HG02571 (cell line): ENCODE data around the gene DPT.

Source experiments
- ATAC-seq: cut with Tn5 transposase; IDR thresholded peaks from one replicate; pipeline ENCODE4 v1.9.1; 2021; ENCODE audit warnings: mild to moderate bottlenecking, moderate library complexity; ENCODE audit not compliant: unreplicated experiment

DPT gene

GRCh38 chr1:168736520-168736919, 7.5 kb upstream of the DPT start:
- no peak for ATAC-seq

- no peak for ATAC-seq
Observed at GRCh38 chr1:168735974-168736373, 7.0 kb upstream of the DPT start.

- no peak for ATAC-seq
Observed at GRCh38 chr1:168734946-168735345, 5.9 kb upstream of the DPT start.

DNA sequence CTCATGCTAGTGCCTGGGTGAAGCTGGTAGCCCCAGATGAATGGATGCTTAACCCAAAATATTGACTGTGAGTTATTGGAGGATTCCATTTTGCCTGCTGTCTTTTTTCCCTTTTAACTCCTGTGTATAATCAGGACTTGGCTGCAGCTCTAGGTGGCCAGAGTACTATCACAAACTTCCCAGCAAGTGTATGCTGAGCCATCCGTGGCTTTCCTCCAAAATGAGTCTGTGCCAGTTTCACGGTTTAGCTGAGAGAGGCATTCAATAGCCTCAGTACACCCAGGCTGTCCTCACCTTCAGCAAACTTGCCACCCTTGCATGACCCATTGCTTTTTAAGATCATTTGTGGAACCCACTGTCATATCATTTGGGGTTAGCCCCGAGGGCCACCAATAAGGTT, 5.3 kb upstream of the DPT start:
- no peak for ATAC-seq

GRCh38 chr1:168733241-168733640, 4.2 kb upstream of the DPT start:
- no peak for ATAC-seq

DNA sequence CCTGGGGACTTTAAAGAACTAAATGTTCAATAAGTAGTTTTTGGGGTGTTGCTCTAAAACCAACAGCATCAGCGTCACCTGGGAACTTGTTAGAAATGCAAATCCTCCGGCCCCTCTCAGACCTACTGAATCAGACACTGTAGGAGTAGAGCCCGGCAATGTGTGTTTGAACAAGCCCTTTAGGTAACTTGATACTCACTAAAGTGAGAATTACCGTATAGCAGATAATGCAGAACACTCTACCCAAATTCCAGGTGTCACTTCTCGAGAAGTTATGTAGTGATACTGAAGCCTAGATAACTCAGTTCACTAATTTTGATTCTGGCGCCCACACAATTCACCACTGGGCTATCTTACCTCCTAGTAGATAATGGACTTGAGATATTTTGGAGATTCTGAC, 3.7 kb upstream of the DPT start:
- ATAC-seq, result no peak

DNA sequence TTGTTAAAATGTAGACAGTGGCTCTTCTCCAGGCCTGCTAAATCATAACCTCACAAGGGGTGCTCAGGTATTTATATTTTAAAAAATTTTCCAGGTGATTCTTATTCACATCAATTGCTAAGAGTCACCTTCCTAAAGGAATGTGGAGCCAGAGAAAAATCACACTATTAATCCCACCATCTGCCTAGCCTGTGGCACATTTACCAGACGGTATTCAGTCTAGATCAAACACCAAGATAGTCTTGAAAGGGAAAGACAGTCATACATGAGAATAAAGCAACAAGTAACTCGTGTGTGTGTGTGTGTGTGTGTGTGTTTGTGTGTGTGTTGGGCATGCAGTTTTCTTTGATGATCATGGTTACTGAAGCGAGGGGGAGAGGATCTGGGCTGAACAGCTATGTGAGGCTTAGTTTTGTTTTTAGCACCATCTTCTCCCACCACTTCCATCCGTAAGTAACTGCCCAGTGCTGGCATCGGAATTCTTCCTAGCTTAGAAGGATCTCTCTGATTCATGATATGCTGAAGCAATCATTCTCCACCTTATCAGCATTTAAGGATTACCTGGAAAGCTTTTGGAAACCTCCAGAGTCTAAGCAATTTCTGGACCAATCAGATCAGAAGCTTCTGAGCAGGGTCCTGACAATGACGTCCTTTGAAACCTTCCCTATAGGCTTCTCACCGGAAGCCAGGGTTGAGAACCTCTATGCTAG, 2.4 kb upstream of the DPT start:
- no peak for ATAC-seq

GRCh38 chr1:168729405-168729802, 398 bp upstream of the DPT start:
- ATAC-seq, result no peak

DNA sequence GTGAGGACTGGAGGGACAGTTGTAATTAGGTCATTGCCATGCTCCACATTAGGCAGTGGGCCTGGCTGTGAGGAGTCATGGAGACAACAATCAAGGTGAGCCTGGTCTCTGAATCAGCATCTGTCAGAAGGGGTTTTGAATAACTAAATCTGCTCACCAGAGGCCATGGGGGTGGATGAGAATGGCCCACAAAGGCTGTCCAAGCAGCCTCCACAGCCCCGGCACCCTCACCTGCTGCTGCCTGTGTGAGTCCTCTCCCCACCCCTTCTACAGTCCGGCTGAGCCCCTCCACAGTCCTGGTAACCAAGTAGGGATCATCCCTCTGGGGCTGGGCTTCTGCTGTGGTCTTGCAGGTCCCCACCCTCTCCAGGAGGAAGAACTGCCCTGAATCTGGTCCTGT, 2.3 kb downstream of the DPT start:
- no peak for ATAC-seq

DNA sequence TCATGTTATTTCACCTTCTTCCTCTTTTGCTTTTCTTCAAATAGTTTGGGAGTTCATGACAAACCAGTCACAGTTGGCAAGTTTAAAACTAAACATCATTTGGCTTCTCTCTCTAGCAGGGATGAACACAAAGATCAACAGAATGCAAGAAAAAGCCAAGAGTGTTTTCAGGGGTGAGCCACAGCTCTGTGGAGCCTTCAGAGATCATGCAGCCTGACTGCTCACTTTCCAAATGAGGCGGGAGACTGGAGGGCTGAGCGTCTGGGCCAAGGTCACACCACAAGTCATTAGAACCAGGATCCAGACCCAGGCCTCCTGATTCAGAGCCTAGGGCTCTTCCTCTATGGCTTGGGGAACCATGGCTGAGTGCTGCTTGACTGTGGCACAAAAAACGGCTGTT, 2.7 kb downstream of the DPT start:
- ATAC-seq, result no peak

DNA sequence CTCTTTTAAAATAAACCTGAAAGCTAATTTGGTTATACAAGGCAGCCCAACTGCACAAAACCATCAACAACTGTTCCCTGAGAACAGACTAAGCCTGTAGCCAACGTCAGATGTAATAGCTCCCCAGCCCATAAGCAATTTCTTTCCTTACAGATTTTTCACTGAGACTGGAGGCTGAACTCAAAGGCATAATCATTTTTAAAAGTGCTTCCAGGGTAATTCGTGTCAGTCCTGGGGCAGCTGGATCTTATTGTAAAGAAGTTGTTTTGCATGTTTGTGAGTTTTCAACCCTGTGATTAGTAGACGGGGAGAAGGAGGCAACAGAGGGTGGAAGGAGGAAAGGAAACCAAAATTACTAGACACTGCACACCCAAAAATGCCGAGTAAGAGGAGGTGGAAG, 3.2 kb downstream of the DPT start:
- ATAC-seq, result no peak

DNA sequence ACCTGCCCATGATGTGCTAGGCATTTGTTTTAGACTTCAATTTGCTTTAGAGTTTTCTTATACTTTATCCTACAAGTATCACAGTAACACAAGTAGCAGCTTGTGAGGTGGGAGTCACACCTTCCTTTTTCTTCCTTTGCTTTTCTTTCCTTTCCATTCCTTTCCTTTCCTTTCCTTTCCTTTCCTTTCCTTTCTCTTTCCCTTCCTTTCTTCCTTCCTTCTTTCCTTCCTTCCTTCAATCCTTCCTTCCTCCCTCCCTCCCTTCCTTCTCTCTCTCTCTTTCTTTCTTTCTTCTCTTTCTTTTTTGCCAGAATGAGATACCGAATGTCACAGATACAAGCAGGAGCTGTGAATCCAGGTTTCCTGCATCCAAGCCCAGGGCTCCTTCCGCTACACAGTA, 3.9 kb downstream of the DPT start:
- ATAC-seq, result no peak

DNA sequence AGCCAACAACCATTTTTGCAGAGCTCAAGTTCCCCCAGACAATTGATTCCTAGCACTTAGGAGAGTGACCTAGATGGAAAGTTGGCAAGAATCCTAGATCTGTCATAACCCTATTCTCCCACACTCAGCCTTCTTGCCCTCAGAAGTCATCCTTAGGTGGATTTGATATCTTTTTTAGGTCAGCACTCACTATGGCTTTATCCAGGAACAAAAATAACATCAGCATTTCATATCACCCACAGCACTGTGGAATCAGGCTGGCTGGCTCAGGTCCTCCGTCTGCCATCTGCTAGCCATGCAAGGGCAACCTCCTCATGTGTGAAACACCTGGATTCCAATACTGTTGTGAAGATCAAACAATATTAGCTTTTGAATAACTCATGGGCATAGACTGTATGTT, 6.0 kb downstream of the DPT start:
- ATAC-seq, result no peak

- no peak for ATAC-seq
Observed at GRCh38 chr1:168720839-168721238, 8.2 kb downstream of the DPT start.

GRCh38 chr1:168719306-168720111, 9.5 kb downstream of the DPT start:
- ATAC-seq, result peak; percentile 66

DNA sequence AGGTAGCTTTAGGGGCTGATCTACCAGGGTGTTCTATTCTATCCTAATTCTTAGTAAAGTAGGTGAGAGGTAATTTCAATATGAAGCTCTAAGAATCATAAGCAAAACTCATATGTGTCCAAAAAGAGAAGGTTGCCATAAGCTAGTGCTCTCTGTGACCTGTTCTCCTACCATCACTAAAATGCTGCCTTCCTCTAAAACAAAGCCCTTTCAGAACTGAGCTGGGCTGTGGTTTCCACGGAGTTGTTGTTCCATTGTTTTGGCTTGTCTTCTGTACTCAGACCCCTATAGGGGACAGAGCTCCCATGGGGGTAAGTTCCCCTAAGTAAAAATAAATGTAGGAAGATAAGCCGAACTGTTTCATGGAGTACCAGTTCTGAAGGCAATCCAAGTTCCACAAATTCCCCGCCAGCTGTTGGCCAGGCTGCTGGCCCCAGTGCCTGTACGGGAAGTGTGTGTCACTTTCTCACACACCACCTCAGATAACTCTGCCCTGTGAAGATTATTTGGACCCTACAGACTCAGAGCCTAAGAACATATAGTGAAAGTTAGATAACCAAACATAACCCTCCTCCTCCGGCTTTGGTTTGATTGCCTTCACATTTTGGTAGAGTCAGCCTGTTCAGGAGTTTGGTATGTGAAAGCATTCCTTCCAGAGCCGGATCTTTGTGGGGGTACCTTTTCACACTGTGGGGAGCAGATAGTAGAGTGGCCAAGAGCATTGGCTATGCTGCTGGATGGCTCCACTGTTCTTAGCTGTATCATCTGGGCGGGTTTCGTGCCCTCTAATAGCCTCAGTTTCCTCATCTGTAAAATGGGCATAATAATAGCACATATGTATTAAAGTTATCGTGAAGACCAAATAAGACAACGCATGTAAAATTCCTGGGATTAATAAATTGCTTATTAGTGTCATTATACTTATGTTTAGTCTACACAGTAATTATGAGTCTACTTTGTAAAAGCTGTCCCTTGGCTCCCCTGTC, 10.8 kb downstream of the DPT start:
- no peak for ATAC-seq

DNA sequence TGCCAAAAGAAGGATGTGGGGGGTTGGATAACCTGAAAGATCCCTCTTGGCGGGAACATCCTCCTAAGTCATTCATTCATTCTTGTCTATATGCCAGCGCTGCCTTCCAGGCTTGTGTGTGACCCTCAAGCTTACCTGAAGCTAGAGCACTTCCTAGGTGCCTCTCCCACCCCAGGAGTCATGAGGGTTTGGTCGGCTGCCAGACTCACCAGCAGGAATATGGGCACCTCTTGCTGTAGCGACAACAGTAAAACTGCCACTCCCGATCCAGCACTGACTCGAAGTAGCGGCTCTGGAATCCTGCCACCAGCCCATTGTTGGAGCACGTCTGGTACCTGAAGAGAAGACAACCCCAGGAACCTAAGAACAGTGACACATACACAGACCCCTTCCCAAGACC, 15.0 kb downstream of the DPT start:
- ATAC-seq, result no peak

DNA sequence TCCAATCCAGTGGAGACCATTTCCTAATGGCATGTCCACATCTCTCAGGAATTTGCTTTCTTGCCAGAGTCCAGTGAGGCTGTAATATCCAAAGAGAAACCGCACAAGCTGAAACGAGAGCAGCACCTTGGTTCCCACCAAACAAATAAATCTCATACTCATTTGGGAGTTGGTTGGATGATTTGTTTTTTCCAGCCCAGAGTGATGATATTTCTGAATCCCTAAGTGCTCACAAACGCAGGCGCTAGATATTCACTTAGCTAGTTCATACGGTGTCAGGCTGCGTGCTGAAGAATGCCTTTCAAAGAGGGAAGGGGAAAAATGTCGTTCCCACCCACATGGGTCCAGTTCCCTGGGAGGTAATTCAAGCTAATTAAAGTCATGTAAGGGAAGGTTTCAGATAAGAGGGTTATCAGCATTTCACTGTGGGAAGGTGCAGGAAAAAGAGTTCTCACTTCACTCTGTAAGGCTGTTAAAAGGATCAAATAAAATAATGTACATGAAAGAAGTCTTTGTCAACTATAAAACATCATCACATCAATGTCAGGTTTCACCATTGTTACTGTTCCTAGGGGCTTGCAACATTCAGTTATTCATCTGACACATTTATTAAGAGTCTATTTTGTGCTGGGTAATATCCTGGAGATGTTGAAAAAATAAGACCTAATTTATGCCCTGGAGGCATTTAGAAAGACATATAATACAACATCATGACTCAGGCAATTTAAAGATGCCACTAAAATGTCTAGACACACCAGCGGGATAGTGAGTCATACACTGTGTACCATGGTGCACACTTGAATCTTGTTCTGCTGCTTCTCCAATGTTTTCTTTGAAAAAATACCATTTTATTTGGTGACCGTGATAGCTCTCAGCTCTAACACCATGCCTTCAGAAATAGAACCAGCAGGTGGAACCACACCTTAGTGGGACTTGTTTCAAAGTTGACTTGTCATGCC, 19.3 kb downstream of the DPT start:
- ATAC-seq, result no peak

GRCh38 chr1:168708698-168709404, 20.2 kb downstream of the DPT start:
- ATAC-seq, result no peak
